ENCODE measurements around the gene WSB2. TPM values are rescaled to one million over a fixed set of nuclear protein-coding genes. Genes with fewer than 3 reads are reported as not detected.

The WSB2 gene
- total RNA-seq, 1 donor = 119 TPM

GRCh38 chr12:118055865-118056773, 4.9 kb downstream of the WSB2 start:
- Histone ChIP-seq H3K4me1 (ENCODE audit: insufficient read depth, low read length) (peaks cover 52% of the 10 kb centered on the region), H3K27ac (ENCODE audit: low read depth, low read length) (no peak overlapping the region), H4K20me1 (ENCODE audit: insufficient read depth, low read length) (peaks cover 11% of the 10 kb centered on the region), H3K9me3 (ENCODE audit: low read depth, low read length) (no peaks in the 10 kb centered on the region), H3K79me2 (ENCODE audit: insufficient read depth, low read length) (peaks cover 71% of the 10 kb centered on the region), H3K4me2 (ENCODE audit: insufficient read depth, low read length) (no peak overlapping the region), H2AFZ (ENCODE audit: low read length) (no peak overlapping the region), H3K36me3 (ENCODE audit: insufficient read depth, low read length) (peaks cover 15% of the 10 kb centered on the region), H3K4me3 (ENCODE audit: insufficient read depth, low read length) (no peak overlapping the region), H3K27me3 (ENCODE audit: insufficient read depth, low read length) (no peaks in the 10 kb centered on the region)
- DNase-seq (ENCODE audit: insufficient read length, low spot score, missing footprints) = no peak
- no peak for TF ChIP-seq CTCF (IDR thresholded peaks at IDR 0.05; ENCODE audit: extremely low read depth, low read depth, low read length)

GRCh38 chr12:118055144-118055557, 5.8 kb downstream of the WSB2 start:
- Histone ChIP-seq H3K27ac (ENCODE audit: low read depth, low read length) (no peak overlapping the region), H3K9me3 (ENCODE audit: low read depth, low read length) (no peaks in the 10 kb centered on the region), H3K4me2 (ENCODE audit: insufficient read depth, low read length) (no peak overlapping the region), H3K79me2 (ENCODE audit: insufficient read depth, low read length) (peaks cover 76% of the 10 kb centered on the region), H4K20me1 (ENCODE audit: insufficient read depth, low read length) (peaks cover 16% of the 10 kb centered on the region), H3K36me3 (ENCODE audit: insufficient read depth, low read length) (peaks cover 25% of the 10 kb centered on the region), H3K4me3 (ENCODE audit: insufficient read depth, low read length) (no peak overlapping the region), H3K4me1 (ENCODE audit: insufficient read depth, low read length) (peaks cover 49% of the 10 kb centered on the region), H2AFZ (ENCODE audit: low read length) (no peak overlapping the region), H3K27me3 (ENCODE audit: insufficient read depth, low read length) (no peaks in the 10 kb centered on the region)
- no peak for DNase-seq (ENCODE audit: insufficient read length, low spot score, missing footprints)
- peak; percentile 59 for TF ChIP-seq CTCF (IDR thresholded peaks at IDR 0.05; ENCODE audit: extremely low read depth, low read depth, low read length)

DNA sequence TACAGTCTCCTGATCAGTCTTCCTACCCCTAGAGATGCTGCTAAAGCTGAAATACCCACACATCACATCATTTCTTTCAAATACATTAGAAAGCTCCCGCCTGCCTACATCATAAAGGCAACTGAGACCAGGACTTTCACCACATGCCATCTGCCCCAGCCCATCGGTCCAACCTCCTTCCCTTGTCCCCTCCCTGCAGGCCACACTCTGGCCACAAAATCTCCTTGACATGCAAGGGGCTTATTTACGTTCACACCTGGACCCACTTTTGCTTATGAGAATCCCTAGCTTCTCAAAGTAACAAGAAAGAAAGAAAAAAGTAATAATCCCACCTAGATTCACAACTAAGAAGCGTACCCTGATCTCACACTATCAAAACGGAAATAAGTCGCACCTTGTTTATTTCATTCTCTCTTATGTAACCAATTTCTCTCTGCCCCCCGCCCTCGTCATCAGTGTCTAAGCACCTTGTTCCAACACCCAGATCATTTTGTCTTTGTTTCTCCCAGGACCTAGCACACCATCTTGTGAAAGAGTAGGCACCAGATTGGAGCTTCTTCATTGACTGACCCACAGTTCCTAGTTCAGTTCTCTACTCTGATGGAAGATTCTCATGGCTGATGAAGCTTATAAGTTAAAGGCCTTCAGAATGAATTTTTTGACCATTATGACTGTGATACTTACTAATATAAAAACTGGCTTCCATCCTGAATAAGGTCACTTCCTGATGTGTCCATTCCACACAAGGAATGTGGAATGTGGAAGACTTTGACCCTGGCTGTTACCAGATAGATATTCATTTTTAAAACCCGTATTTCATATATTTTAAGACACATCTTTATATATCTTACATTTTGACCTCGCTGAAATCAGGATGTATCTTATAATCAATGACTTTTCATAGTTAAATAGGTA, 7.7 kb downstream of the WSB2 start:
- Histone ChIP-seq H3K27ac (ENCODE audit: low read depth, low read length) (peak overlapping the region; percentile 85), H3K4me2 (ENCODE audit: insufficient read depth, low read length) (peak overlapping the region; percentile 57), H3K27me3 (ENCODE audit: insufficient read depth, low read length) (no peaks in the 10 kb centered on the region), H3K36me3 (ENCODE audit: insufficient read depth, low read length) (peaks cover 41% of the 10 kb centered on the region), H3K4me3 (ENCODE audit: insufficient read depth, low read length) (no peak overlapping the region), H4K20me1 (ENCODE audit: insufficient read depth, low read length) (peaks cover 24% of the 10 kb centered on the region), H3K9me3 (ENCODE audit: low read depth, low read length) (no peaks in the 10 kb centered on the region), H2AFZ (ENCODE audit: low read length) (no peak overlapping the region), H3K79me2 (ENCODE audit: insufficient read depth, low read length) (peaks cover 80% of the 10 kb centered on the region), H3K4me1 (ENCODE audit: insufficient read depth, low read length) (peaks cover 37% of the 10 kb centered on the region)
- TF ChIP-seq CTCF (IDR thresholded peaks at IDR 0.05; ENCODE audit: extremely low read depth, low read depth, low read length) = no peak
- DNase-seq (ENCODE audit: insufficient read length, low spot score, missing footprints) = no peak
